DND-41 (cell line): ENCODE results near the gene ELN.

Experiments
- CTCF ChIP-seq: IDR thresholded peaks from 2 replicates; pipeline ENCODE4 v1.5.1; 2012; ENCODE audit warnings: borderline replicate concordance, low read length, moderate library complexity, mild to moderate bottlenecking; ENCODE audit not compliant: poor library complexity, severe bottlenecking; ENCODE audit errors: extremely low read depth
- EZH2 ChIP-seq: IDR thresholded peaks from 3 replicates; pipeline ENCODE4 v1.6.1; 2012; ENCODE audit warnings: borderline replicate concordance, low read depth, mild to moderate bottlenecking, moderate library complexity, low read length, inconsistent platforms; ENCODE audit not compliant: severe bottlenecking

- TF ChIP-seq CTCF (no peak), EZH2 (no peak)
Observed at GRCh38 chr7:74033372-74034311, 5.7 kb downstream of the ELN start.
